ENCODE measurements around the gene SKA3. TPM values are rescaled to one million over a fixed set of nuclear protein-coding genes. Genes with fewer than 3 reads are reported as not detected.
"Not testable (repeated sequence)": the region's sequence is repeated elsewhere in the genome, so short reads cannot be mapped to it uniquely, and the experiment has no call there.

SKA3 gene
- total RNA-seq, 1 donor, result 24.0 TPM

GRCh38 chr13:21176982-21177284, 581 bp upstream of the SKA3 start:
- peak overlapping the region; percentile 94 for H3K4me3 ChIP-seq (ENCODE audit: low read depth, low read length)
- no peak for DNase-seq (ENCODE audit: low read depth)
- TF ChIP-seq, protein P1, sequence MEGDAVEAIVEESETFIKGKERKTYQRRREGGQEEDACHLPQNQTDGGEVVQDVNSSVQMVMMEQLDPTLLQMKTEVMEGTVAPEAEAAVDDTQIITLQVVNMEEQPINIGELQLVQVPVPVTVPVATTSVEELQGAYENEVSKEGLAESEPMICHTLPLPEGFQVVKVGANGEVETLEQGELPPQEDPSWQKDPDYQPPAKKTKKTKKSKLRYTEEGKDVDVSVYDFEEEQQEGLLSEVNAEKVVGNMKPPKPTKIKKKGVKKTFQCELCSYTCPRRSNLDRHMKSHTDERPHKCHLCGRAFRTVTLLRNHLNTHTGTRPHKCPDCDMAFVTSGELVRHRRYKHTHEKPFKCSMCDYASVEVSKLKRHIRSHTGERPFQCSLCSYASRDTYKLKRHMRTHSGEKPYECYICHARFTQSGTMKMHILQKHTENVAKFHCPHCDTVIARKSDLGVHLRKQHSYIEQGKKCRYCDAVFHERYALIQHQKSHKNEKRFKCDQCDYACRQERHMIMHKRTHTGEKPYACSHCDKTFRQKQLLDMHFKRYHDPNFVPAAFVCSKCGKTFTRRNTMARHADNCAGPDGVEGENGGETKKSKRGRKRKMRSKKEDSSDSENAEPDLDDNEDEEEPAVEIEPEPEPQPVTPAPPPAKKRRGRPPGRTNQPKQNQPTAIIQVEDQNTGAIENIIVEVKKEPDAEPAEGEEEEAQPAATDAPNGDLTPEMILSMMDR (IDR thresholded peaks at IDR 0.05; ENCODE audit: insufficient read depth, low read length), result no peak

DNA sequence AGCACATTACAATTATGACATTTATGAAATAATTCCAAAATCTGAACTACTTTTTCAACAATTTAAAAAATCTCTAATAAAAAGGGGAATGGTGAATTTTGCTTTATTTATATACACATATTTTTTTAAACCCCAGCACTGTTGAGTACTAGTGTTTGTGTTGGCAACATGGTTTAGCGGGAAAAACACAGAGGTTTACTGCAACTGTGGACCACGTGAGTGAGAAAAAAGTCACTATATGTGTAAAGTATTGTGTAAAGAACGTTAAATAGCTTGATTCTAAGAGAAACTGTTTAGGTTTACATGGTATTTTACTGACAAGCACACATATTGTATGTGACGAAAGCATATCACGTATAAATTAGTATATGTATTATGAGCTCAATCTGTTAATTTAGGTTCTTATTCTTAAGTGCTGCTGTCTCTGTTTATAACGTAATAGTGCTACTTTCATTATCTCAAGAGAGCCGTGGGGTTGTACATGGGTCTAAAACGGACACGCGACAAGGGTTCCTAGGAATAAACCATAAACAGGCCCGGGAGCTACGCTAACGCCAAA, 617 bp downstream of the SKA3 start:
- DNase-seq (ENCODE audit: low read depth), result no peak
- TF ChIP-seq, protein P1 (IDR thresholded peaks at IDR 0.05; ENCODE audit: insufficient read depth, low read length), result no peak
- H3K4me3 ChIP-seq (ENCODE audit: low read depth, low read length), result peak overlapping the region; percentile 94

DNA sequence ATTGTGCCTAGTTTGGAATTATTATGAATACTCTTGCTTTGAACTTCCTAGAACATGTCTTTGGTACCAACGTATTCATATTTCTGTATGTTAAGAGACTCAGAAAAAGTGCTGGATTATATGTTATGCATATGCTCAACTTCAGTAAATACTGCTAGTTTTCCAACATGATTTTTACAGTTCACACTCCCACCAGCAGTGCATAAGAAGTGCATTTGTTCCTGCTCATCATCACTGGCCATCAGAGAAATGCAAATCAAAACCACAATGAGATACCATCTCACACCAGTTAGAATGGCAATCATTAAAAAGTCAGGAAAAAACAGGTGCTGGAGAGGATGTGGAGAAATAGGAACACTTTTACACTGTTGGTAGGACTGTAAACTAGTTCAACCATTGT, 2.6 kb downstream of the SKA3 start:
- DNase-seq (ENCODE audit: low read depth); H3K4me3 ChIP-seq (ENCODE audit: low read depth, low read length): not testable (repeated sequence)

DNA sequence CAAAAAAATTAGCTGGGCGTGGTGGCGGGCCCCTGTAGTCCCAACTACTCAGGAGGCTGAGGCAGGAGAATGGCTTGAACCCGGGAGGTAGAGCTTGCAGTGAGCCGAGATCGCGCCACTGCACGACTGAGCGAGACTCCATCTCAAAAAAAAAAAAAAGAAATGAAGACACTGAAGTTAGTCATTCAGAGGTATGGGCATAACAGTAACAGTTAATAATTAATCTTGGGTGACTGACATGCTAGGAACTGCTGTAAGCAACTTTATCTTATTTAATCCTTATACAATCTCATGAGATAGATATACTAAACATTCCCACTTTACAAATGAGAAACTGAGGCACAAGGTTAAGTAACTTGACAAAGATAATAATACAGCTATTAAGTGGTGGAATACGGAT, 4.9 kb downstream of the SKA3 start:
- no peak for DNase-seq (ENCODE audit: low read depth)
- H3K4me3 ChIP-seq (ENCODE audit: low read depth, low read length), result no peak overlapping the region
- TF ChIP-seq, protein P1 (IDR thresholded peaks at IDR 0.05; ENCODE audit: insufficient read depth, low read length), result no peak

GRCh38 chr13:21165606-21166005, 10.7 kb downstream of the SKA3 start:
- not testable (repeated sequence) for DNase-seq (ENCODE audit: low read depth); H3K4me3 ChIP-seq (ENCODE audit: low read depth, low read length)

DNA sequence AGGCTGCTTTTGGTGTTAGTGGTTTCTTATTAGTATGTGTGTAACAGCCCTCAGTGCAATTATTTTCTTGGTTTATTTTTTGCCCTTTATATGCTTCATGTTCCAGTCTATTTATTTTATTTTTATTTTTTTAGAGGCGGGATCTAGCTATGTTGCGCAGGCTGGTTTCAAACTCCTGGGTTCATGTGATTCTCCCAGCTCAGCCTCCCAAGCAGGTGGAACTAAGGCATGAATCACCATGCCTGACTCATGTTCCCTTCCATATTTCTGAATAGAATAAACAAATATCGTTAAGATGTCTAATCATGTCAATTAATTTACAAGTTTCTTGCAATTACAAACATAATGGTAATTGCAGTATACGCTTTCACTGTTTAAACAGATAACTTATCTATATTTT, 11.7 kb downstream of the SKA3 start:
- TF ChIP-seq, protein P1 (IDR thresholded peaks at IDR 0.05; ENCODE audit: insufficient read depth, low read length), result no peak
- DNase-seq (ENCODE audit: low read depth), result no peak
- H3K4me3 ChIP-seq (ENCODE audit: low read depth, low read length), result no peak overlapping the region

DNA sequence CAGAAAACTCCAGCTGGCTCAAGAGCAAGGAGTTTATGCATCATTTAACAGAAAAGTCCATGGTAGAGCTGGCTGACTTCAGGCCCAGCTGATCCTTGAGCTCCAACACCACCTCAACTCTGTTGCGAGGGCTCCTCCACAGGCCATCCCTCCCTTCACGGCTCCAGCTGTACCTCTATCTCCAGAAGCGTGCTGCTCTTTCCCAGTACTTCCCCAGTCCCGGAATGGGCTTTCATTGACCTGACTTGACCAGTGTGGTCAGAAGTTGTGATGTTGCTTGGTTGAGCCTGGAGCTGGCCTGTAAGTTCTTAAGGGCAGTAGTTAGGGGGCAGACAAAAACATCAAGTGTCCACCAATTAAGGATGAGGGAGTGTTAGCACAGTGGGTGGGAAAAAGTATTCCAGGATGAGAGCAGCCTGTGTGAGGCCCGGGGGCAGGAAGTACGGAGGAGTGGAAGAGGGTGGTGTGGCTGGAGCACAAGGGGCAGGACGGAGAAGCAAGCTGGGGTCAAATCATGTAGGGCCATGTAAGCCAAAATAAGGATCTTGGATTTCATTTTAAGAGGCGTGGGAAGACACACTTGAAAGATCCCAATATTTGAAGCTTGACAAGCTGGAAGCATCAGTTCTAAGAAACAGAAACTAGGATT, 24.0 kb downstream of the SKA3 start:
- TF ChIP-seq, protein P1 (IDR thresholded peaks at IDR 0.05; ENCODE audit: insufficient read depth, low read length), result no peak

GRCh38 chr13:21150013-21150412, 26.3 kb downstream of the SKA3 start:
- TF ChIP-seq, protein P1 (IDR thresholded peaks at IDR 0.05; ENCODE audit: insufficient read depth, low read length), result no peak
- no peak overlapping the region for H3K4me3 ChIP-seq (ENCODE audit: low read depth, low read length)
- no peak for DNase-seq (ENCODE audit: low read depth)

More for the DNA sequence above, 24.0 kb downstream of the SKA3 start:
- DNase-seq (ENCODE audit: low read depth), result no peak
- H3K4me3 ChIP-seq (ENCODE audit: low read depth, low read length), result no peak overlapping the region
